ENCODE results near the gene GPR183.
A peak's percentile ranks its signal among the peaks of the same experiment; 100 is the strongest.

GPR183 gene

DNA sequence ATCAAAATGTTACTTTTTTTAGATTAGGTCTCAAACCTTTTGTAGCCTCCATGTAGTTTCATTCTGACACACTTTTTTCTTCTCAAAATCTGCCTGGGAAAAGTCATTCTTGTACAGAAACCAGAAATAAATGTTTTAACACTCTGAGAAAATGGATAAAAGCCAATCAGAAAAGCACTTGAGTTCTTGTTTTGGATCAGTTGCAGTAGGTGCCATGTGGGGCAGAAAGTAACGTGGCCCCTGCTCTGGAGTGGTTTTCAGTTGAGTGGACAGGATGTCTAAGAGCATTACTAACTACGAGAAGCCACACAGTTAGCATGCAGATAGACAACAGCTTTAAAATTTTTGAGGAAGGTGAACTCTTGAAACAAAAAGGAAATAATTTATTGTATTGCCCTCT, 19.1 kb downstream of the GPR183 start:
- no peak for DNase-seq (ENCODE audit: extremely low read depth, low read depth)
- TF ChIP-seq, protein P1, sequence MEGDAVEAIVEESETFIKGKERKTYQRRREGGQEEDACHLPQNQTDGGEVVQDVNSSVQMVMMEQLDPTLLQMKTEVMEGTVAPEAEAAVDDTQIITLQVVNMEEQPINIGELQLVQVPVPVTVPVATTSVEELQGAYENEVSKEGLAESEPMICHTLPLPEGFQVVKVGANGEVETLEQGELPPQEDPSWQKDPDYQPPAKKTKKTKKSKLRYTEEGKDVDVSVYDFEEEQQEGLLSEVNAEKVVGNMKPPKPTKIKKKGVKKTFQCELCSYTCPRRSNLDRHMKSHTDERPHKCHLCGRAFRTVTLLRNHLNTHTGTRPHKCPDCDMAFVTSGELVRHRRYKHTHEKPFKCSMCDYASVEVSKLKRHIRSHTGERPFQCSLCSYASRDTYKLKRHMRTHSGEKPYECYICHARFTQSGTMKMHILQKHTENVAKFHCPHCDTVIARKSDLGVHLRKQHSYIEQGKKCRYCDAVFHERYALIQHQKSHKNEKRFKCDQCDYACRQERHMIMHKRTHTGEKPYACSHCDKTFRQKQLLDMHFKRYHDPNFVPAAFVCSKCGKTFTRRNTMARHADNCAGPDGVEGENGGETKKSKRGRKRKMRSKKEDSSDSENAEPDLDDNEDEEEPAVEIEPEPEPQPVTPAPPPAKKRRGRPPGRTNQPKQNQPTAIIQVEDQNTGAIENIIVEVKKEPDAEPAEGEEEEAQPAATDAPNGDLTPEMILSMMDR (IDR thresholded peaks at IDR 0.05; ENCODE audit: low read depth, low read length) = no peak

DNA sequence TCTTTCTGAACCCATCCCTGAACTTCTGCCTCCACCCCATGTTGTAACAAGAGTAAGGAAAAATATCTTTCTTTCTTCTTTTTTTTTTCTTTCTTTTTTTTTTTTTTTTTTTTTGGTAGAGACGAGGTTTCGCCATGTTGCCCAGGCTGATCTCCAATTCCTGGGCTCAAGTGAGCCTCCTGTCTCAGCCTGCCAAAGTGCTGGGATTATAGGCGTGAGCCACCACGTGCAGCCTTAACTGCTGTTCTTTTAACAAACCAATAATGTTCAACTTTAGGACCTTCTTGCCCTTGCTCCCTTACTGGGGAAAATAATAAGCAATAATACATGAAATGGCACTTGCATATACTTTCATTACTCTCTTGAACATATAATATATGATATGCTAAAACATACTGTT, 19.6 kb downstream of the GPR183 start:
- no peak for DNase-seq (ENCODE audit: extremely low read depth, low read depth)
- TF ChIP-seq, protein P1 (IDR thresholded peaks at IDR 0.05; ENCODE audit: low read depth, low read length) = no peak

DNA sequence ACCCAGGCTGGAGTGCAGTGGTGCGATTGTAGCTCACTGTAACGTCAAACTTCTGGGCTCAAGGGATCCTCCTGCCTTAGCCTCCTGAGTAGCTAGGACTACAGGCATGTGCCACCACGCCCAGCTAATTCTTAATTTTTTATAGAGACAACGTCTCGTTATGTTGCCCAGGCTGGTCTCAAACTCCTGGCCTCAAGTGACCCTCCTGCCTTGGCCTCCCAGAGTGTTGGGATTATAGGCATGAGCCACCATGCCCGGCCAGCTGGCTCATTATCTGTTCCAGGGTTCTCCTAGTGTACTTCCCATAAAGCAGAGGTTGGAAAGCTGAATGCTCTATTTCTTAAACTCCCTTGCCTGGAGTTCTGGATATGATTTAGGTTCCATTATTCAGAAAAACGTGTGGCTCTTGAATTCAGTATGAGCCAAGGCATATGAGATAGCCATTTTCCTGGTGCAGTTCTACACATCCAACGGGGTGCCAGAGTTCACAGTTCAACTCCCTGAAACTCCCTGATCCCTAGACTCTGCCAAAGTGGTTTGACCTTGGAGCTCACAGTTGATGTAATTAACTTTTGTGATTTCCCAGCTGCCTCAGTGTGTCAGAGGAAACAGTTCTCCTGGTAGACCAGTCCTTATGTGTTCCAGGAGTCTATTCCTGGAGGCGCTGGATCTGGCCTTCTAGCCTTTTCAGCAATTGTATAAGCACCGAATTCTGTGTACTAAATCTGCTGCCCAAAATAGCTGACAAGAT, 21.6 kb downstream of the GPR183 start:
- DNase-seq (ENCODE audit: extremely low read depth, low read depth) = no peak
- TF ChIP-seq, protein P1 (IDR thresholded peaks at IDR 0.05; ENCODE audit: low read depth, low read length) = no peak

DNA sequence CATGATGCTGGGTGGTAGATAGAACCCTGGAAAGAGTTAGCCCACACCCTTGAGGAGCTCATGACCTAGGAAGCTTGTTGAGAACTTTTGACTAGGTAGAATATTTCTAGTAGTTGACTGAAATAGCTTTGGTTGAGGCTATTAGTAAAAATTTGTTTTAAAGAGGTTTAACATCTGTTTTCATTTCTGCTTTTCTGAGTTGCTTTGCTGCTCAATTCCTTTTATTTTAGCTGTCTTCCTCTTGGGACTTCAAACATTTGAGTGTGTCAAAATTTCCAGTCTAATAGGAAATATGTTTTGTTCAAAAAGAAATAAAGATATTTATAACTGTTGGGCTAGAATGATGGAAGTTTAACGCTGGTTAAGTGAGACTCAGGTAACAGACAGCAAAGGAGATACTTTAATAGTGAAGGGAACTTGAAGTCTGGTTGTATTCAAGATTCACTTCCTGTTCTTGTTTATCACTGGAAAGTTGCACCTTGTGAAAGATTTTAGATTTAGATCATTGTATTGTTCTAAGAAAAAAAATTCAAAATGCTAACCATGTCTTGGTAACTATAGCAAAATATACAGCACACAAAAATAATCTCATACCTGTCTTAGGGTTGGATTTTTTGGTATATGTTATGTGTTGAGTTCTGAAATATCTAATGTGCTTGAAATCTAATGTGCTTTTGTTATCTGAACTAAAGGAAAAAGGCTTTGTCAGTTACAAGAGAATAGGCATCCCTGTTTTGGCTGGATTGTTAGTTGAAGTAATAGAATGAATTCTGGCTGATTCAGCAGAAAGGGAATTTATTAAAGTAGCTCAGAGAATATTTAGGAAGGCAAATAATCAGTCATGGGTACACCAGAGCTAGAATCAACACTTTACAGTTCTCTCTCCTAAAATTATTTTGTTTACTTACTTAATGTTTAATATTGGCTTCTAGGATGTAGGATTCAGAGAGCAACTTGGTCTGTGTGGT, 24.7 kb downstream of the GPR183 start:
- TF ChIP-seq, protein P1 (IDR thresholded peaks at IDR 0.05; ENCODE audit: low read depth, low read length) = no peak
- no peak for DNase-seq (ENCODE audit: extremely low read depth, low read depth)

DNA sequence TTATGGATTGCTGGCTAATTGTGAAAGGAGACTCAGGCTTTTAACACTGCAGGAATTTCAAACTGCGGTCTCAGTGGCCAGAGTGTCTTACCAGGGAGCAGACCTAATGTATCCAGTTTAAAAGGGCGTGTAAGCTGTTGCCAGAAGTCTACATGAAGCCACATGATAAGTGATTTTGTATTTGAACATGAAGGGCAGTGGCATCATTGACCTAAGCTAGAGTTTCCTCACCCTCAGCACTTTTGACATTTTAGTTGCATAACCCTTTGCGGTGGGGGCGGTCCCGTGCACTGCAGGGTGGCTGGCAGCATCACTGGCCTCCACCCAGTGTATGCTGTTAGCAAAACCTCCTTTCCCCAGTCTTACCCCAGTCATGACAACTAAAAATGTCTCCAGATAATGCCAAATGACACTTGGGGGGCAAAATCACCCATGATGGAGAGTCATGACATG, 25.4 kb downstream of the GPR183 start:
- DNase-seq (ENCODE audit: extremely low read depth, low read depth) = no peak
- TF ChIP-seq, protein P1 (IDR thresholded peaks at IDR 0.05; ENCODE audit: low read depth, low read length) = no peak

DNA sequence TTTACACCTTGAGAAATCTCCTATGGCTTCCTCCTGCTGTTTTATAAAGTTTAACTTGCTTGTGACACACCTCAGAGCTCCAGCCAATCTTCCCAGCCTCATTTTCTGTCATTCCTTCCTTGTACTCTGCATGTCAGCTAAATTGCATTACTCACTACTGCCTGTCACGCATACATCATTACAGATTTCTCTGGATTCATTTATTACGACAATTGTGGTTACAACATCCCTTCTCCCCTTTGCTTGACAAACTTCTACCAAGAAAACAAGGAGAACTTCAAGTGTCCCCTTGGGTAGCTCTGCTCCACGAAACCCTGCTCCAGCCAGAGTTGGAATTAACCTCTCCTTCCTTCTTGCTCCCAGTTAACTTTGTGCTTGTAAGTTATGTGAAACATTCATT, 27.0 kb downstream of the GPR183 start:
- TF ChIP-seq, protein P1 (IDR thresholded peaks at IDR 0.05; ENCODE audit: low read depth, low read length) = no peak
- DNase-seq (ENCODE audit: extremely low read depth, low read depth) = peak; percentile 55

DNA sequence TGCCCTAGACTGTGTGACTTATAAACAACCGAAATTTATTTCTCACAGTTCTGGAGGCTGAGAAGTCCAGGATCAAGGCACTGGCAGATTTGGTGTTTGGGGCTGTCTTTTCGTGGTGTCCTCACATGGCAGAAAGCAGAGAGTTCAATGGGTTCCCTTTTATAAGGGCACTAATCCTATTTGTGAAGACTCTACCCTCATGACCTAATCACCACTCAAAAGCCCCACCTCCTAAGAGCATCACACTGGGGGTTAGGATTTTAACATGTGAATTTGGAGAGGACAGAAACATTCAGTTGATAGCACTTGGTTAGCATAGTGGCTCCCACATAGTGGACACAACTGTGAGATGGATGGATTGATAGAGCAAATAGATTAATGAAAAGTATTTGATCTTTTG, 27.6 kb downstream of the GPR183 start:
- no peak for DNase-seq (ENCODE audit: extremely low read depth, low read depth)
- TF ChIP-seq, protein P1 (IDR thresholded peaks at IDR 0.05; ENCODE audit: low read depth, low read length) = no peak

Data from AG09319 (cell line).